ENCODE measurements around the gene TPI1. TPM values are rescaled to one million over a fixed set of nuclear protein-coding genes. Genes with fewer than 3 reads are reported as not detected.
"Not testable (repeated sequence)": the region's sequence is repeated elsewhere in the genome, so short reads cannot be mapped to it uniquely, and the experiment has no call there.

The TPI1 gene
- total RNA-seq, 2 donors from 2014 or later = 287 to 322 TPM

DNA sequence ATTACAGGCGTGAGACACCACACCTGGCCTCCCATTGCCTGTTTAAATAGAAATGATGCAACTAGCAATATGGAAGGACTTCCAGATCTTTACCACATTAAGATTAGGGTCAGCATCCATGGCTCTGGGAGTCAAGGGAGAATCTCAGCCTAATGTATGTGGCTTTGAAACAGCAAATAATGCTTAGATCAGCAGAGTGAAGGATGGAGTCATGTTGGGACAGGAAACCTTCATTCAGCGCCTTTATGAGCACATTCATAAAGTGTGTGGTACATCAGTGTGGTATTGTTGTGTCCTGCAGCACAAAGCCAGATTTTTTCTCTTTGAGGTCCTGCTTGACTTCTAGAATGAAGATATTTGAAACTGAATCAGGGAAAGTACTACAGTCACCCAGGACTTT lies 21.0 kb downstream of the TPI1 start:
- H3K9me3 ChIP-seq = no peaks in the 10 kb centered on the region
- H3K27me3 ChIP-seq (replicated peaks; ENCODE audit: insufficient read depth) = no peaks in the 10 kb centered on the region
- peaks cover 13% of the 10 kb centered on the region for H3K36me3 ChIP-seq
- no peak for TF ChIP-seq CTCF (IDR thresholded peaks at IDR 0.05)
- no peak overlapping the region for H3K4me3 ChIP-seq
- DNase-seq (ENCODE audit: low spot score) (no peak), ATAC-seq (ENCODE audit: insufficient number of reproducible peaks, low FRiP score, low read depth) (no peak)
- no peak overlapping the region for H3K27ac ChIP-seq
- peaks cover 4 to 17% of the 10 kb centered on the region in 2 donors for H3K4me1 ChIP-seq (ENCODE audit: control insufficient read depth in 1 of 2, low read depth in 2 of 2)

DNA sequence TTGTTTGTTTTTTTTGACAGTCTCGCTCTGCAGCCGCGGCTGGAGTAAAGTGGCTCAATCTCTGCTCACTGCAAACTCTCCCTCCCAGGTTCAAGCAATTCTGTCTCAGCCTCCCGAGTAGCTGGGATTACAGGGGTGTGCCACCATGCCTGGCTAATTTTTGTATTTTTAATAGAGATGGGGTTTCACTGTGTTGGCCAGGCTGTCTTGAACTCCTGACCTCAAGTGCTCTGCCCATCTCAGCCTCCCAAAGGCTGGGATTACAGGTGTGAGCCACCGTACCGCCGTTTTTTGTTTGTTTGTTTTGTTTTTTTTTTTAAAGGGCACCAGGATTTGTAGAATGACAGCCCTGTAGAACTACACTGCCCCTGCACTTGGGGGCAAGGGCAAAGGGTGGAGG lies 21.5 kb downstream of the TPI1 start:
- H3K9me3 ChIP-seq; DNase-seq (ENCODE audit: low spot score); H3K4me3 ChIP-seq; H3K27me3 ChIP-seq (replicated peaks; ENCODE audit: insufficient read depth); H3K27ac ChIP-seq; ATAC-seq (ENCODE audit: insufficient number of reproducible peaks, low FRiP score, low read depth); H3K36me3 ChIP-seq: not testable (repeated sequence)
- peaks cover 4 to 17% of the 10 kb centered on the region in 2 donors for H3K4me1 ChIP-seq (ENCODE audit: control insufficient read depth in 1 of 2, low read depth in 2 of 2)

- Histone ChIP-seq H3K4me1 (ENCODE audit: control insufficient read depth in 1 of 2, low read depth in 2 of 2) (peaks cover 4 to 17% of the 10 kb centered on the region in 2 donors), H3K27ac (peak overlapping the region; percentile 81 to 93)
- DNase-seq (ENCODE audit: low spot score); ATAC-seq (ENCODE audit: insufficient number of reproducible peaks, low FRiP score, low read depth); H3K36me3 ChIP-seq; H3K4me3 ChIP-seq; H3K9me3 ChIP-seq; H3K27me3 ChIP-seq (replicated peaks; ENCODE audit: insufficient read depth): not testable (repeated sequence)
Observed at GRCh38 chr12:6889775-6890573, 22.6 kb downstream of the TPI1 start.

GRCh38 chr12:6890789-6891645 lies 23.7 kb downstream of the TPI1 start:
- H3K36me3 ChIP-seq = no peaks in the 10 kb centered on the region
- TF ChIP-seq CTCF (IDR thresholded peaks at IDR 0.05) = peak; percentile 84
- peak overlapping the region; percentile 90 to 93 for H3K27ac ChIP-seq
- peak overlapping the region; percentile 74 for H3K4me3 ChIP-seq
- H3K9me3 ChIP-seq = no peaks in the 10 kb centered on the region
- peak; percentile 95 for ATAC-seq (ENCODE audit: insufficient number of reproducible peaks, low FRiP score, low read depth)
- peak; percentile 81 for DNase-seq (ENCODE audit: low spot score)
- peaks cover 4 to 17% of the 10 kb centered on the region in 2 donors for H3K4me1 ChIP-seq (ENCODE audit: control insufficient read depth in 1 of 2, low read depth in 2 of 2)
- no peaks in the 10 kb centered on the region for H3K27me3 ChIP-seq (replicated peaks; ENCODE audit: insufficient read depth)

DNA sequence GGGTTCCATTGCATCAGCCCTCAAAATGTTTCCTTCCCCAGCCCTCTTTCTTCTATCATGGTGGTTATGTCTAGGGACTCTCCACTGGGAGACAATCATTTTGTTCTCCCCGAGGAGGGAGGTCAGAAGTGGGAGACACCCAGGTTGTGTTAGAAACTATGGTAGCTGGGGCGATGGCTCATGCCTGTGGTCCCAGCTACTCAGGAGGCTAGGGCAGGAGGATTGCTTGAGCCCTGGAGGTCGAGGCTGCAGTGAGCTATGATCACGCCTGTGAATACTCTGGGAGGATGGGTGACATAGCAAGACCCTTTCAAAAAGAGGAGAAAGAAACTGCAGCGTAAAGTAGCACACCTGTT lies 24.3 kb downstream of the TPI1 start:
- DNase-seq (ENCODE audit: low spot score) (no peak), ATAC-seq (ENCODE audit: insufficient number of reproducible peaks, low FRiP score, low read depth) (no peak)
- TF ChIP-seq CTCF (IDR thresholded peaks at IDR 0.05) = no peak
- Histone ChIP-seq H3K4me3 (peak overlapping the region; percentile 74), H3K9me3 (no peaks in the 10 kb centered on the region), H3K4me1 (ENCODE audit: control insufficient read depth in 1 of 2, low read depth in 2 of 2) (peaks cover 4 to 17% of the 10 kb centered on the region in 2 donors), H3K36me3 (no peaks in the 10 kb centered on the region), H3K27me3 (replicated peaks; ENCODE audit: insufficient read depth) (no peaks in the 10 kb centered on the region), H3K27ac (peak overlapping the region; percentile 90 to 93)

DNA sequence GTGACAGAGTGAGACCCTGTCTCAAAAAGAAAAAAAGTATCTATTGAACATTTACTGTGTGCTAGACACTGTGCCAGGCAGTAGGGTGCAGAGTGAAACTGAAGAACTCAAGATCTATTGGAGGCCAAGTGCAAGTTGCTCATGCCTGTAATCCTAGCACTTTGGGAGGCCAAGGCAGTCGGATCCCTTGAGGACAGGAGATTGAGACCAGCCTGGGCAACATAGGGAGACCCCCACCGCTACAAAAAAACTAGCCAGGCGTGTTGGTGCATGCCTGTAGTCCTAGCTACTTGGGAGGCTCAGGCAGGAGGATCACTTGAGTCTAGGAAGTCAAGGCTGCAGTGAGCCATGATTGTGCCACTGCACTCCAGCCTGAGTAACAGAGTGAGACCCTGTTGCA lies 25.4 kb downstream of the TPI1 start:
- DNase-seq (ENCODE audit: low spot score); H3K27me3 ChIP-seq (replicated peaks; ENCODE audit: insufficient read depth); H3K4me3 ChIP-seq; H3K36me3 ChIP-seq; H3K27ac ChIP-seq; ATAC-seq (ENCODE audit: insufficient number of reproducible peaks, low FRiP score, low read depth); H3K9me3 ChIP-seq: not testable (repeated sequence)
- H3K4me1 ChIP-seq (ENCODE audit: control insufficient read depth in 1 of 2, low read depth in 2 of 2) = peaks cover 4 to 17% of the 10 kb centered on the region in 2 donors
